Measurements from ENCODE around the gene SLC20A1. TPM values are rescaled to one million over a fixed set of nuclear protein-coding genes. Genes with fewer than 3 reads are reported as not detected.

Gene SLC20A1
- total RNA-seq, 5 donors from 2014 or later (not counting 1 experiment from before 2014, with no cell fraction given): 65.8 to 135 (median 83.0) TPM

DNA sequence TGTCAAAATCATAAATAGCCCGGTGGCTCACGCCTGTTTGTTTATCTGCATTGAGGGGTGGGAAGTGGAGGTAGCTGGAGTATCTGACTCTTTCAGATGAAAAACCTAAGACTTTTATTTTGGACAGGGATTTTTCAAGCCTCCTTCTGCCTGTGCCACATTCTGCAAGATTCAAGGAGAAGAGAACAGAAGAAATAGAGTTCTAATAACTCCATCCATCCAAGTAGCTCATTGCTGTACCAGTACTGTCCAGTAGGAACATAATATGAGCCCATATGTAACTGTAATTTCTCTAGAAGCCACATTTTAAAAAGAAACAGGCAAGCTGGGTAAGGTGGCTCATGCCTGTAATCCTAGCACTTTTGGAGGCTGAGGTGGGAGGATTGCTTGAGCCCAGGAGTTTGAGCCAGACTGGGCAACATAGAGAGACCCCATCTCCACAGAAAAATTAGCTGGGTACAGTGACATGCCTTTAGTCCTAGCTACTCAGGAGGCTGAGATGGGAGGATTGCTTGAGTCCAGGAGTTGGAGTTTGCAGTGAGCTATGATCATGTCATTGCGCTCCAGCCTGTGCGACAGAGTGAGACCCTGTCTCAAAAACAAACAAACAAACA is 39.6 kb downstream of the SLC20A1 start:
- Histone ChIP-seq H3K4me3 (ENCODE audit: control insufficient read depth in 1 of 2, extremely low read depth in 1 of 2, low read length in 1 of 2) (no peak overlapping the region), H3K9me3 (no peaks in the 10 kb centered on the region), H3K4me1 (ENCODE audit: control insufficient read depth in 1 of 2, extremely low read depth in 1 of 2, insufficient read depth in 2 of 2, low read length in 2 of 2) (peaks cover 4 to 11% of the 10 kb centered on the region in 2 experiments), H3K27me3 (replicated peaks in 1 of 2; ENCODE audit: control insufficient read depth in 2 of 2, extremely low read depth in 1 of 2, insufficient read depth in 2 of 2, low read length in 1 of 2) (no peaks in the 10 kb centered on the region), H3K27ac (ENCODE audit: low read length) (no peak overlapping the region), H3K36me3 (ENCODE audit: control insufficient read depth in 2 of 2, extremely low read depth in 1 of 2, insufficient read depth in 1 of 2, low read length in 1 of 2) (no peaks in the 10 kb centered on the region)
- H3K4me1 Mint-ChIP-seq: peaks cover 0 to 18% (median 5%) of the 10 kb centered on the region in 3 donors
- H3K27me3 Mint-ChIP-seq: no peaks in the 10 kb centered on the region
- H3K4me3 Mint-ChIP-seq: no peak overlapping the region
- 94% methylated on average over 2 of the region's 4 CpGs for WGBS (ENCODE audit: insufficient coverage)
- CTCF ChIA-PET: interaction anchor here in 1 of 2 donors (0.9 kb wide), 1 partner anchor 85 kb away, joined by 4 read pairs; no protein-coding TSS in a partner anchor
- ATAC-seq (replicated peaks in 1 of 4) (no peak), DNase-seq (no peak)
- H3K36me3 Mint-ChIP-seq: no peaks in the 10 kb centered on the region
- no peaks in the 10 kb centered on the region for H3K9me3 Mint-ChIP-seq
- POLR2A ChIA-PET: no interaction called here
- no peak overlapping the region for H3K27ac Mint-ChIP-seq

DNA sequence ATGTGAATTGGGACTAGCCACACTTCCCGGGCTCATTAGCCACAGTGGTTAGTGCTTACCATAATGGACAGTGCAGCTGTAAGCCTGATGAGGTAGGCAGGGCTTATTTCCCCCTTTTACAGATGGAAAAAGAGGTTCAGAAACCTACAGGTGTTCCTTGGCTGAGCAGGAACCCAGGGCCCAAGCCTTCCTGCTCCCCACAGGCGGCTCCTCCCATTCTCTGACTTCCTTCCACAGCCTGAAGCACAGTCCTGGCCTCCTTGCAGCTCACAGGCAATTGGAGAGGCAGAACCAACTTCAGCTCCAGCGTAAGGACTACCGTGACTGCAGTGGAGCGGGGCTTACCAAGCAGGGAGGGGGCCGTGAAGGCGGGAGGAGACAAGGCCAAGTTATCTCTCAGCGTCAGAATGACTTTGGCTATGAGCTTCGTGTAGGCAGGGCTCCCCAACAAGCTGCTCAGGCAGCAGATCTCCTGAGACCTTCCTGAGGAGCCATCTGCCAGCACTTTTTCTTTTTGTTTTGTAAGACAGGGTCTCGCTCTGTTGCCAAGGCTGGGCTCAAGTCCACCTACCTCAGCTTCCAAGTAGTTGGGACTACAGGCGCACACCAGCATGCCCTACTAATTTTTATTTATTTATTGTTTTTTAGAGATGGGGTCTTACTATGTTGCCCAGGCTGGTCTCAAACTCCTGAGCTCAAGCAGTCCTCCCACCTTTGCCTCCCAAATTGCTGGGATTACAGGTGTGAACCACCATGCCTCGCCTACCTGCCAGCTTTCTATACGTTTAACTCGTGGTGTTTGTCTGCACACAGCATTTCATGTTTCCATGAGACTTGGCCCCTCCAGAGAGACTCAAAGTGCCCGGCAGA is 40.8 kb downstream of the SLC20A1 start:
- no peak for DNase-seq
- no peak for ATAC-seq (replicated peaks in 1 of 4)
- CTCF ChIA-PET: interaction anchor here (1.2 to 1.6 kb wide), 2 partner anchors 60 to 61 kb away, joined by 3 to 7 read pairs; no protein-coding TSS in a partner anchor

DNA sequence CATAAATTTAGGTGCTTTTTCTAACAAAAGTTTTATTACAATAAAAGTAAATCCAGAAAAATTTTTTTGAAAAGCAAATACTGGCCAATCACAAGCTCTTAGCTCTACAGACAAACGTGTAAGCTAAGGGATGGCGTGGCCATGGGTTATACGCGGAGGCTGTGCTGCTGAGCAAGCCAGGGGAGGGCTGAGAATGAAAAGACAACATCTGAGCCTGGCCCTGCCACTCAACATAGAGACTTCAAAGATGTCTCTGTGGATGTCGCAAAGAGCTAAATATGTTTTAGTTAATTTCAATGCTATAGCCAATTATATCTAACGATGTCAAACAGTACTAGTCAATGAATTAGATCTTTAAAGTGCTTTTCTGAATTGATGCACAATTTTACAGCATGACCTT is 41.8 kb downstream of the SLC20A1 start:
- DNase-seq: no peak
- peaks cover 6 to 30% of the 10 kb centered on the region in 2 experiments for H3K4me1 ChIP-seq (ENCODE audit: control insufficient read depth in 1 of 2, extremely low read depth in 1 of 2, insufficient read depth in 2 of 2, low read length in 2 of 2)
- no peak overlapping the region for H3K4me3 ChIP-seq (ENCODE audit: control insufficient read depth in 1 of 2, extremely low read depth in 1 of 2, low read length in 1 of 2)
- H3K36me3 ChIP-seq (ENCODE audit: control insufficient read depth in 2 of 2, extremely low read depth in 1 of 2, insufficient read depth in 1 of 2, low read length in 1 of 2): no peaks in the 10 kb centered on the region
- H3K4me1 Mint-ChIP-seq: peaks cover 19 to 38% (median 25%) of the 10 kb centered on the region in 3 donors
- no peak for ATAC-seq (replicated peaks in 1 of 4)
- no CpG with 5 or more reads among the region's 6 CpGs for WGBS (ENCODE audit: insufficient coverage)
- no peaks in the 10 kb centered on the region for H3K27me3 ChIP-seq (replicated peaks in 1 of 2; ENCODE audit: control insufficient read depth in 2 of 2, extremely low read depth in 1 of 2, insufficient read depth in 2 of 2, low read length in 1 of 2)
- no peak overlapping the region for H3K27ac ChIP-seq (ENCODE audit: low read length)
- no peaks in the 10 kb centered on the region for H3K9me3 Mint-ChIP-seq
- H3K36me3 Mint-ChIP-seq: no peaks in the 10 kb centered on the region
- no peaks in the 10 kb centered on the region for H3K27me3 Mint-ChIP-seq
- CTCF ChIA-PET: interaction anchor here in 1 of 2 donors (1.6 kb wide), 1 partner anchor 61 kb away, joined by 7 read pairs; no protein-coding TSS in a partner anchor
- POLR2A ChIA-PET: no interaction called here
- H3K27ac Mint-ChIP-seq: no peak overlapping the region
- H3K9me3 ChIP-seq: no peaks in the 10 kb centered on the region
- H3K4me3 Mint-ChIP-seq: no peak overlapping the region

More for the DNA sequence above, 40.8 kb downstream of the SLC20A1 start:
- no peaks in the 10 kb centered on the region for H3K9me3 ChIP-seq
- H3K4me3 ChIP-seq (ENCODE audit: control insufficient read depth in 1 of 2, extremely low read depth in 1 of 2, low read length in 1 of 2): no peak overlapping the region
- POLR2A ChIA-PET: interaction anchor here in 1 of 2 donors (1.0 kb wide), 1 partner anchor 41 kb away, joined by 3 read pairs; the partner anchor contains the start of gene SLC20A1
- Mint-ChIP-seq H3K4me3 (no peak overlapping the region), H3K27ac (no peak overlapping the region), H3K9me3 (no peaks in the 10 kb centered on the region), H3K27me3 (no peaks in the 10 kb centered on the region), H3K4me1 (peaks cover 9 to 29% (median 15%) of the 10 kb centered on the region in 3 donors), H3K36me3 (no peaks in the 10 kb centered on the region)
- WGBS (ENCODE audit: insufficient coverage): 81% methylated on average over 8 of the region's 15 CpGs
- H3K36me3 ChIP-seq (ENCODE audit: control insufficient read depth in 2 of 2, extremely low read depth in 1 of 2, insufficient read depth in 1 of 2, low read length in 1 of 2): no peaks in the 10 kb centered on the region
- H3K27ac ChIP-seq (ENCODE audit: low read length): no peak overlapping the region
- H3K4me1 ChIP-seq (ENCODE audit: control insufficient read depth in 1 of 2, extremely low read depth in 1 of 2, insufficient read depth in 2 of 2, low read length in 2 of 2): peaks cover 4 to 22% of the 10 kb centered on the region in 2 experiments
- no peaks in the 10 kb centered on the region for H3K27me3 ChIP-seq (replicated peaks in 1 of 2; ENCODE audit: control insufficient read depth in 2 of 2, extremely low read depth in 1 of 2, insufficient read depth in 2 of 2, low read length in 1 of 2)

DNA sequence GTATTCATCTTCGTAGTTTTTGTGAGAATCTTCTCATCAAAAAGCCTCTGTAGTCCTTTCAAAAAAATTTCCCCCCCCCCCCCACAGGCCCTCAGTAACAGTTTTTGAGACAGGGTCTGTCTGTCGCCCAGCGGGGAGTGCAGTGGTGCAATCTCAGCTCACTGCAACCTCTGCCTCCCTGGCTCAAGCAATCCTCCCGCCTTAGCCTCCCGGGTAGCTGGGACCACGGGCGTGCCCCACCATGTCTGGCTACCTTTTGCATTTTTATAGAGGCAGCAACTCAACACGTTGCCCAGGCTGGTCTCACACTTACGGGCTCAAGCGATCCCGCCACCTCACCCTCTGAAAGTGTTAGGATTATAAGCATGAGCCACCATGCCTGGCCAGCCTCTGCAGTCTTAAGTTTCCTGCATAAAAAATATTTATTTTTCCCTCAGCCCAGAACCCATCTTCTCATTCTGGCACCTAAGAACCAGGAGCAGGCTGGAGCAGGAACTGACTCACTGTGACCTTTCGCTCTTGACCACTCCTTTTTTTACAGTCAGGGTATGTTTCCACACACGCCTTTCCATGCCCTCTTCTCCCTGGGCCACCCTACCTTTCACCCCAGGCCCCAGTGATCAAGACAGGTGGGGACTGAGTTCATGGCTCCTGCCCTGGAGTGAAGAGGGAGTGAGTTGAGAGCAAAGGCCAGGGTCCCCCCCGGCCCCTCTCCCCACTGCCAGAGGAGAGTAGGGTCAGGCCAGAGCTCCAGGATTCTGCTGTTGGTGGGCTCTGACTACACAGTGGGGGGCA is 42.5 kb downstream of the SLC20A1 start:
- H3K36me3 Mint-ChIP-seq: no peaks in the 10 kb centered on the region
- DNase-seq: no peak
- Histone ChIP-seq H3K4me1 (ENCODE audit: control insufficient read depth in 1 of 2, extremely low read depth in 1 of 2, insufficient read depth in 2 of 2, low read length in 2 of 2) (peaks cover 8 to 38% of the 10 kb centered on the region in 2 experiments), H3K27me3 (replicated peaks in 1 of 2; ENCODE audit: control insufficient read depth in 2 of 2, extremely low read depth in 1 of 2, insufficient read depth in 2 of 2, low read length in 1 of 2) (no peaks in the 10 kb centered on the region), H3K4me3 (ENCODE audit: control insufficient read depth in 1 of 2, extremely low read depth in 1 of 2, low read length in 1 of 2) (no peak overlapping the region), H3K36me3 (ENCODE audit: control insufficient read depth in 2 of 2, extremely low read depth in 1 of 2, insufficient read depth in 1 of 2, low read length in 1 of 2) (no peaks in the 10 kb centered on the region), H3K27ac (ENCODE audit: low read length) (no peak overlapping the region), H3K9me3 (no peaks in the 10 kb centered on the region)
- H3K27me3 Mint-ChIP-seq: no peaks in the 10 kb centered on the region
- CTCF ChIA-PET: interaction anchor here in 1 of 2 donors (1.6 kb wide), 1 partner anchor 62 kb away, joined by 7 read pairs; no protein-coding TSS in a partner anchor
- WGBS (ENCODE audit: insufficient coverage): 90% methylated on average over 7 of the region's 14 CpGs
- POLR2A ChIA-PET: interaction anchor here (0.5 to 1.0 kb wide), 2 partner anchors 43 to 66 kb away, joined by 4 to 6 read pairs; no protein-coding TSS in a partner anchor
- no peaks in the 10 kb centered on the region for H3K9me3 Mint-ChIP-seq
- peaks cover 26 to 46% (median 32%) of the 10 kb centered on the region in 3 donors for H3K4me1 Mint-ChIP-seq
- ATAC-seq (replicated peaks in 1 of 4): no peak
- H3K27ac Mint-ChIP-seq: no peak overlapping the region
- H3K4me3 Mint-ChIP-seq: no peak overlapping the region

DNA sequence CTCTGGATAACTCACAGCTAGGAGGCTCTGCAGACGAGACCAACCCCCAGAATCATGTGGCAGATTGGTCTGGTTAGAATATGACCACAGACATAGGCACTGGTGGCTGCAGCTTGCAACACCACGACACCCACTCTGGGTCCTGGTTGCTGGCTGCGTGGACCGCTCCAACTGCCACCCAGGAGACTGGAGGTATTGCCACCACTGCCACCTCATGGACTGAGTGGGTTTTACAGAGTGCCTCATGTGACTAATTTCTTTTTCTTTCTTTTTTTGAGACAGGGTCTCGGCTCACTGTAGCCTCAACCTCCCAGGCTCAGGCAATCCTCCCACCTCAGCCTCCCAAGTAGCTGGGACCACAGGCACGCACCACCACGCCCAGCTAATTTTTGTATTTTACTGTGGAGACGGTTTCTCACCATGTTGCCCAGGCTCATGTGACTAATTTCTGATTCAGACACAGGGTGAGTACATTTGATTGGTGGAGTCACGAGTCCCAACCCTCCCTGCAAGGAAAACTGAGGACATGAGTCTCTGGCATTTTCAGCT is 45.2 kb downstream of the SLC20A1 start:
- no peaks in the 10 kb centered on the region for H3K36me3 Mint-ChIP-seq
- DNase-seq (peak; percentile 29 to 80 (median 59)), ATAC-seq (replicated peaks in 1 of 4) (peak; percentile 74 to 94 (median 84))
- WGBS (ENCODE audit: insufficient coverage): 14% methylated on average over 4 of the region's 9 CpGs
- Histone ChIP-seq H3K4me1 (ENCODE audit: control insufficient read depth in 1 of 2, extremely low read depth in 1 of 2, insufficient read depth in 2 of 2, low read length in 2 of 2) (peaks cover 8 to 35% of the 10 kb centered on the region in 2 experiments), H3K9me3 (no peaks in the 10 kb centered on the region), H3K36me3 (ENCODE audit: control insufficient read depth in 2 of 2, extremely low read depth in 1 of 2, insufficient read depth in 1 of 2, low read length in 1 of 2) (no peaks in the 10 kb centered on the region), H3K4me3 (ENCODE audit: control insufficient read depth in 1 of 2, extremely low read depth in 1 of 2, low read length in 1 of 2) (no peak overlapping the region), H3K27ac (ENCODE audit: low read length) (no peak overlapping the region), H3K27me3 (replicated peaks in 1 of 2; ENCODE audit: control insufficient read depth in 2 of 2, extremely low read depth in 1 of 2, insufficient read depth in 2 of 2, low read length in 1 of 2) (no peaks in the 10 kb centered on the region)
- peaks cover 28 to 35% (median 29%) of the 10 kb centered on the region in 3 donors for H3K4me1 Mint-ChIP-seq
- peak overlapping the region; percentile 82 to 87 for H3K27ac Mint-ChIP-seq
- ChIA-PET POLR2A (no interaction called here), CTCF (interaction anchor here (0.6 to 4.3 kb wide), 13 partner anchors 41 to 91 kb away, joined by 3 to 40 read pairs (median 4); partner anchors contain the start of gene SLC20A1 (in 2 of the 2))
- peak overlapping the region in 2 of 3 donors; percentile 31 to 41 for H3K4me3 Mint-ChIP-seq
- no peaks in the 10 kb centered on the region for H3K9me3 Mint-ChIP-seq
- H3K27me3 Mint-ChIP-seq: no peaks in the 10 kb centered on the region

Measured in T-cell (primary cell).